AG09319 (cell line): ENCODE measurements around the gene HSPG2.

Experiments used
- DNase-seq: peaks from one replicate; pipeline ENCODE4 v3.0.0-alpha.2; 2010; ENCODE audit warnings: low read depth; ENCODE audit errors: extremely low read depth
- CTCF ChIP-seq: IDR thresholded peaks from 2 replicates; pipeline ENCODE4 v1.5.1; 2011; ENCODE audit warnings: low read depth, mild to moderate bottlenecking, inconsistent platforms, low read length, moderate library complexity

The HSPG2 gene

GRCh38 chr1:21825393-21825792 is 111.7 kb downstream of the HSPG2 start:
- no peak for TF ChIP-seq CTCF
- DNase-seq = no peak

GRCh38 chr1:21824926-21825325 is 112.2 kb downstream of the HSPG2 start:
- no peak for DNase-seq
- no peak for TF ChIP-seq CTCF

- no peak for DNase-seq
- TF ChIP-seq CTCF = no peak
These were observed 113.0 kb downstream of the HSPG2 start for GRCh38 chr1:21823980-21824702.

GRCh38 chr1:21823206-21823979 is 113.7 kb downstream of the HSPG2 start:
- TF ChIP-seq CTCF = no peak
- DNase-seq = no peak

GRCh38 chr1:21822349-21822748 is 114.8 kb downstream of the HSPG2 start:
- no peak for DNase-seq
- no peak for TF ChIP-seq CTCF

- no peak for TF ChIP-seq CTCF
- DNase-seq = no peak
These were observed 115.6 kb downstream of the HSPG2 start for GRCh38 chr1:21821385-21822019.
